Muscle layer of colon (tissue), 2 donors: Measurements from ENCODE around the gene SNRPN.

ENCODE experiments used
- H3K27ac ChIP-seq: one replicate; pipeline ENCODE4 v1.7.0; 2013; ENCODE audit warnings: low read depth, mild to moderate bottlenecking, low read length, moderate library complexity
- H3K27me3 ChIP-seq, 2 donors: one replicate each; pipeline ENCODE4 v1.7.0; 2013; ENCODE audit warnings: low read length in 2 of 2, mild to moderate bottlenecking in 2 of 2; ENCODE audit not compliant: insufficient read depth in 2 of 2, control insufficient read depth in 1 of 2
- H3K36me3 ChIP-seq: one replicate; pipeline ENCODE4 v1.7.0; 2013; ENCODE audit warnings: mild to moderate bottlenecking, low read length; ENCODE audit not compliant: insufficient read depth
- H3K4me1 ChIP-seq: one replicate; pipeline ENCODE4 v1.7.0; 2013; ENCODE audit warnings: mild to moderate bottlenecking, low read length; ENCODE audit not compliant: insufficient read depth
- H3K4me3 ChIP-seq, 2 donors: one replicate each; pipeline ENCODE4 v1.7.0; 2013; ENCODE audit warnings: low read length in 2 of 2, low read depth in 1 of 2, mild to moderate bottlenecking in 1 of 2, moderate library complexity in 1 of 2
- H3K9ac ChIP-seq: one replicate; pipeline ENCODE4 v1.7.0; 2013; ENCODE audit warnings: low read length
- H3K9me3 ChIP-seq: one replicate; pipeline ENCODE4 v1.7.0; 2013; ENCODE audit warnings: mild to moderate bottlenecking, low read length
- donor health status: abdominal sarcoma.
- donor health status: Adenocarcinoma of cecum.

The SNRPN gene

GRCh38 chr15:24943361-24943760 lies 11.4 kb upstream of the SNRPN start:
- Histone ChIP-seq H3K9ac (no peak overlapping the region), H3K36me3 (no peaks in the 10 kb centered on the region), H3K9me3 (no peaks in the 10 kb centered on the region), H3K27me3 (no peaks in the 10 kb centered on the region), H3K4me1 (peaks cover 8% of the 10 kb centered on the region), H3K4me3 (no peak overlapping the region), H3K27ac (no peak overlapping the region)

GRCh38 chr15:24944954-24945353 lies 9.8 kb upstream of the SNRPN start:
- no peaks in the 10 kb centered on the region for H3K9me3 ChIP-seq
- no peak overlapping the region for H3K27ac ChIP-seq
- H3K4me3 ChIP-seq = no peak overlapping the region
- peaks cover 8% of the 10 kb centered on the region for H3K4me1 ChIP-seq
- no peaks in the 10 kb centered on the region for H3K36me3 ChIP-seq
- no peak overlapping the region for H3K9ac ChIP-seq
- no peaks in the 10 kb centered on the region for H3K27me3 ChIP-seq

- Histone ChIP-seq H3K27me3 (no peaks in the 10 kb centered on the region), H3K4me3 (no peak overlapping the region), H3K9ac (no peak overlapping the region), H3K4me1 (peaks cover 8% of the 10 kb centered on the region), H3K27ac (no peak overlapping the region), H3K9me3 (no peaks in the 10 kb centered on the region), H3K36me3 (no peaks in the 10 kb centered on the region)
These were observed 9.1 kb upstream of the SNRPN start for GRCh38 chr15:24945711-24946110.

DNA sequence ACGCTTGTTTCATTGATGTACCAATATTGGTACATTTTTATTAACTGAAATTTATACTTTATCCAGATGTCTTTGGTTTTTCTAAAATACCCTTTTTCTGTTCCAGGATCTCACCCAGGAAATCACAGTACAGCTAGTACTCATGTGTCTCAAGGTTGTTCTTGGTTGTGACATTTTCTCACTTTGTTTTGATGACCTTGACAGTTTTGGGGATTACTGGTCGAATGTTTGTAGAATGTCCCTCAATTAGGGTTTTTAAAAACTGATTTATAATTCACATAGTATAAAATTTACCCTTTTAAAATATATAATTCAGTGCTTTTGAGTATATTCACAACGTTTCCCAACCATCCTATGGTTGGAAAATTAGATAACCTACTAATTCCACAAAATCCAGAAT lies 6.3 kb upstream of the SNRPN start:
- Histone ChIP-seq H3K9me3 (no peaks in the 10 kb centered on the region), H3K4me3 (no peak overlapping the region), H3K27ac (no peak overlapping the region), H3K4me1 (peaks cover 8% of the 10 kb centered on the region), H3K9ac (no peak overlapping the region), H3K36me3 (no peaks in the 10 kb centered on the region), H3K27me3 (no peaks in the 10 kb centered on the region)

DNA sequence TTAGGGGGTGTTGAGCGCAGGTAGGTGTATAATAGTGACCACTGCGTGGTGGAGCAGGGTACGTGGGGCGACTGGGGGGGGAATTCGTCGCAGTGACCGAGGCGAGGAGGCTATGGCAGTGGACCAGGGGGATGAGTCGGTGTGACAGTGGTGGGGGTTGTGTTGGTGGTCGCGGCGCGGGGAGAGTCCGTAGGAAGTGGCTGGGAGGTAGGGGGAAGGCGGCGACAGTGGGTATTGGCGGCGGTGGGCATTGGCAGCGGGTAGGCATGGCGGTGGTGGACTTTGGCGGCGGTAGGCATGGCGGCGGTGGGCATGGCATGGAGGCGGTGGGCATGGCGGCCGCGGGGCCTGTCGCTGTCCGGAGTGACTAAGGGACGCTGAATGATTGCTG lies 739 bp downstream of the SNRPN start:
- Histone ChIP-seq H3K4me3 (peak overlapping the region; percentile 63 to 88), H3K36me3 (no peaks in the 10 kb centered on the region), H3K27ac (peak overlapping the region; percentile 86), H3K4me1 (no peaks in the 10 kb centered on the region), H3K27me3 (no peaks in the 10 kb centered on the region), H3K9ac (peak overlapping the region; percentile 90), H3K9me3 (no peaks in the 10 kb centered on the region)

- H3K27me3 ChIP-seq = no peaks in the 10 kb centered on the region
- peak overlapping the region; percentile 90 for H3K9ac ChIP-seq
- peak overlapping the region; percentile 86 for H3K27ac ChIP-seq
- peak overlapping the region; percentile 63 to 88 for H3K4me3 ChIP-seq
- no peaks in the 10 kb centered on the region for H3K4me1 ChIP-seq
- no peaks in the 10 kb centered on the region for H3K9me3 ChIP-seq
- H3K36me3 ChIP-seq = no peaks in the 10 kb centered on the region
These were observed 1.5 kb downstream of the SNRPN start for GRCh38 chr15:24956111-24956838.

DNA sequence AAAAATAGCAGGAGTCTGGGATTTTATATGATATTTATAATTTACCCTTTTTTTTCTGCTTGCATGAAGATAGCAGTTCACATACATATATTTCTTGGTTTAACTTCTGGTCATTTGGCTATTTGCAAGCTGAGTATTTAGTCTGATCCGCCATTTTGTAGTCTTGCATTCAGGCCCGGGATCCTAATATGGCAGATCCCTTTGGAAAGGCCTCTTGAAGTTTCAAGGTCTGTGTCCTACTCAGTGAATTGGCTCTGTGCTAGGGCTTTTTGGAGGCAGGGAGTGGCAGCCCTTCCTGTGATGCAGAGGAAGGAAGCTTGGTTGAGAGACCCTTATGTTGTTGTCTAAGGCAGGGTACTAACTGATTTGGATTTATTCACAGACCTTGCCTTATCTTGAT lies 2.9 kb downstream of the SNRPN start:
- H3K4me1 ChIP-seq = no peaks in the 10 kb centered on the region
- no peak overlapping the region for H3K9ac ChIP-seq
- H3K9me3 ChIP-seq = no peaks in the 10 kb centered on the region
- no peak overlapping the region for H3K4me3 ChIP-seq
- H3K27me3 ChIP-seq = no peaks in the 10 kb centered on the region
- H3K27ac ChIP-seq = no peak overlapping the region
- H3K36me3 ChIP-seq = no peaks in the 10 kb centered on the region

DNA sequence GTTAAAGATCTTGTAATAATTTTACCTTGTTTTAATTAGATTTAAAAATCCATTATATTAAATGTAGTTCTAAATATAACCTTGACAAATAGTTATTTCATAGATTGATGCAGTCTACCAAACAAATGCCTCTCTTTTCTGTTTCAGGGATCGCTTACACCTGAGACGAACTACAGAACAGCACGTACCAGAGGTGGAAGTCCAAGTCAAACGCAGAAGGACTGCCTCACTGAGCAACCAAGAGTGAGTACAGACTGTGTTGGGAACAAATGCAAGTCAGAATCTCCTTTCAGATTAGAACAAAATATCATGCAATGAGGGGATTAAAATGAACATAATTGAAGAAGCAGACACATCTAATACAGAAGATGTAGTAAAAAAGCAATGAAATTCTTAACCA lies 7.2 kb downstream of the SNRPN start:
- Histone ChIP-seq H3K27me3 (no peaks in the 10 kb centered on the region), H3K4me3 (no peak overlapping the region), H3K9me3 (no peaks in the 10 kb centered on the region), H3K9ac (no peak overlapping the region), H3K4me1 (no peaks in the 10 kb centered on the region), H3K36me3 (peaks cover 6% of the 10 kb centered on the region), H3K27ac (no peak overlapping the region)

DNA sequence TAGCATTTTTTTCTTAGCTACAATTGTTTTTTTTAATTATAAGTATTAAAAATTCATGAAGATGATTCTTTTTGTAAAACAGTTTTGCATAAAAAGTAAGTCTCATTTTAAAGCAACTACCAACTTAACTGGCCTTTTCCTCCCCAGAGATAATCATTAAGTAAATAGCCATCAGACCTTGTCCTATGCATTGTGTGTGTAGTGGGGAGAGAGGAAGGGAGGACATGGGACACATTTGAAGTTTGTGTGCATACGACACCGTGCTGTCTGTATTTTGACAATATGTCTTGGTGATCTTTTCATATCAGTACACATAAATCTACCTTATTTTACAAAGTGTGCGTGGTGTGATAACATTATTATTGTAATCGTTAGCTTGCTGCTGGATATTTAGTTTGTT lies 8.1 kb downstream of the SNRPN start:
- Histone ChIP-seq H3K9ac (no peak overlapping the region), H3K4me3 (no peak overlapping the region), H3K36me3 (peaks cover 6% of the 10 kb centered on the region), H3K4me1 (no peaks in the 10 kb centered on the region), H3K27ac (no peak overlapping the region), H3K9me3 (no peaks in the 10 kb centered on the region), H3K27me3 (no peaks in the 10 kb centered on the region)

GRCh38 chr15:24966364-24967103 lies 11.7 kb downstream of the SNRPN start:
- Histone ChIP-seq H3K27ac (no peak overlapping the region), H3K4me1 (no peaks in the 10 kb centered on the region), H3K27me3 (no peaks in the 10 kb centered on the region), H3K4me3 (no peak overlapping the region), H3K9ac (no peak overlapping the region), H3K36me3 (peaks cover 15% of the 10 kb centered on the region), H3K9me3 (no peaks in the 10 kb centered on the region)

DNA sequence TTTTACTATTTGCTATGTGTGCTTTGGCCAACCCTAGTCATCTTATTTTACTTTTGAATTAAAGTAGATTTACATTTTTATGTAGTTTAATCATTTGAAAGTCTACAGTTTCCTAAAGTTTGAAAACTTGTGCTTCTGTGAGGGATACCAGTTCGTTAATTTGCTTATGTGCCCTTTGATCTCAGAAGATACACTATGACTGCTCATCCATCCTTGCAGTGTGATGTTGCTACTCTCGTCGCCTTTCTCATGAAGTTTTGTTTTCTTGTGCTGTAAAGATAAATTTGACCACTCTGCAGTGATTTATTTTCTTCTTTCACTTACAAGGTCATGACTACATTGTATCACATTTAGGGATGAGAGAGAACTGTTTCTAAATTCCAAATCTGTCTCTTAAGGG lies 16.3 kb downstream of the SNRPN start:
- Histone ChIP-seq H3K9ac (no peak overlapping the region), H3K36me3 (peaks cover 34% of the 10 kb centered on the region), H3K9me3 (peaks cover 9% of the 10 kb centered on the region), H3K4me1 (no peaks in the 10 kb centered on the region), H3K4me3 (no peak overlapping the region), H3K27ac (no peak overlapping the region), H3K27me3 (no peaks in the 10 kb centered on the region)

DNA sequence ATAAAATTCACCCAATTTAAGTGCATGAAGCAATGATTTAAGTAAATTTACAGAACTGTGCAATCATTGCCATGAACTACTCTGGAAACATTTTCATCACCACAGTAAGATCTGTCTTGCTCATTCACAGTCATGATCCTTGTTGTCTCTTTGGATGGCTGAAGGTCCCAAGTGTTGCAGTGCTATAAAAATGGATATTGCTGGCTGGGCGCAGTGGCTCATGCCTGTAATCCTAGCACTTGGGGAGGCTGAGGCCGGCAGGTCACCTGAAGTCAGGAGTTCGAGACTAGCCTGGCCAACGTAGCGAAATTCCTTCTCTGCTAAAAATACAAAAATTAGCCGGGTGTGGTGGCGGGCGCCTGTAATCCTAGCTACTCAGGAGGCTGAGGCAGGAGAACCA lies 17.0 kb downstream of the SNRPN start:
- H3K36me3 ChIP-seq = peaks cover 36% of the 10 kb centered on the region
- H3K27me3 ChIP-seq = no peaks in the 10 kb centered on the region
- no peak overlapping the region for H3K27ac ChIP-seq
- peaks cover 9% of the 10 kb centered on the region for H3K9me3 ChIP-seq
- H3K4me1 ChIP-seq = no peaks in the 10 kb centered on the region
- no peak overlapping the region for H3K4me3 ChIP-seq
- H3K9ac ChIP-seq = no peak overlapping the region
